GM19395 (cell line): ENCODE results near the gene MCM9.
"Not testable (repeated sequence)": the region's sequence is repeated elsewhere in the genome, so short reads cannot be mapped to it uniquely, and the experiment has no call there.

Experiments used
- ATAC-seq: cut with Tn5 transposase; IDR thresholded peaks from one replicate; pipeline ENCODE4 v1.9.1; 2021; ENCODE audit warnings: mild to moderate bottlenecking, moderate library complexity; ENCODE audit not compliant: unreplicated experiment

MCM9 gene

GRCh38 chr6:118775381-118775780, 159.6 kb downstream of the MCM9 start:
- no peak for ATAC-seq

DNA sequence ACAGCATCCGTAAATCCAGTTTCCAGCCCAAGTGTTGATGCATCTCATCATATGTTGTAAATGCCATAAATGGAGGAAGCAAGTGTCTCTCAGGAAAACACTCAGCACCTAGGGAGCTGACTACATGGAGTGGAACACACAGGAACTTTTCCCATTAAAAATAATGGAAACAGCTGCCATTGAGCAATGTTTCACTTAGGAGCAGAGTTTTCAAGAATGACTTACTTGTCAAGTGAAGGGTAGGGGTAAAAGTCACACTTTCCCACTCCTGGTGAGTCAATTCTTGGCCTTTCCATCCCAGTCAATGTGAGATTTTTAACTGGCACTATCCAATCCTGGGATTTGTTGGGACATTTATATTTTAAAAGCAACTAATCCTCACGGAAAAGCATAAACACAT, 160.4 kb downstream of the MCM9 start:
- no peak for ATAC-seq

- ATAC-seq = no peak
Observed at GRCh38 chr6:118772886-118773285, 162.1 kb downstream of the MCM9 start.

GRCh38 chr6:118771253-118771652, 163.7 kb downstream of the MCM9 start:
- ATAC-seq = no peak

DNA sequence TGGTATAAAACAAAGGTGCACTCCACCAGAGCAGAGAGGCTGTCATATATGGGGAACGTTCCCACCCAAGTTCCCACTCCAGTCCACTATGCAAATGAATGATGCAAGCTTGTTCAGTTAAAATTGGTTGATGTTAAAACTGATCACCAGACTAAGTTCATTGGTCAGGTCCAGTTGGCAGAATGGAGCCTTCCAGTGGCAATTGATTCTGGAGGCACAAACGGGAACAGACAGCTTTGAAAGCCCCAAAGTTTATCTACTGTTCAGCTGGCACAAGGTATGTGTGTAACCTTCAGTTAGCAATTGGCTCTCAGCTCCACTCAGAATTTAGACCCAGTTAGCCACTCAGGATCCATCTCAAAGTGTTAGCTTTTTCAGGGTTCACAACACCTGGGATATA, 164.1 kb downstream of the MCM9 start:
- no peak for ATAC-seq

DNA sequence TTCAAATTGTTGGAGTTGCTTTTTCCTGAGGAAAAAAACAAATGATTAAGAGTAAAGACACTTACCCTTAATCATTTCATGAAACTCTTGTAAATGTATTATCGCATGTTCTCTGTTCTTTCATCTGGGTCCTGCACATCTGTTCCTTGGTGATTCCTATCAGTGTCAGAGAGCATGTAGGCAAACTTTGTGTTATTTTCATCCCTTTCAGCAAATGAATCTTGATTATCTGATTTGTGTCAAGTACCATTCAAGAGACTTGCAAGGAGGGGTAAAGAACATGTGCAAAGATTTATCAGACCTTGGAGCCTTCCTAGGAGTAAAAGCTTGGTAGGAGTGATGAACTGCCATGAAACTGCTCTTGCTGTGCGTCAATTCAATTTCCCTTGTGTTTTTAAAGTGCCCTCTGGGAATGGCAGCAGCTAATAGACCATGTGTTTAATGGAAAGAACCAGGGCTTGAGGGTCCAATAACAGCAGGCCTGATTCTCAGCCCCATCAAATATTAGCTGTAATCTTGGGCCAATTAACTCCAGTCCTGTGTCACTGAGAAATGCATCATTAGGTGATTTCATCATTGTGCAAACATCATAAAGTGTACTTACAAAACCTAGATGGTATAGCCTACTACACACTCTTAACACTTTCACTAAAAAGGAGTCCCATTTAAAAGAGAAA, 164.7 kb downstream of the MCM9 start:
- no peak for ATAC-seq

- peak; percentile 85 for ATAC-seq
Observed at GRCh38 chr6:118768904-118769325, 166.0 kb downstream of the MCM9 start.

DNA sequence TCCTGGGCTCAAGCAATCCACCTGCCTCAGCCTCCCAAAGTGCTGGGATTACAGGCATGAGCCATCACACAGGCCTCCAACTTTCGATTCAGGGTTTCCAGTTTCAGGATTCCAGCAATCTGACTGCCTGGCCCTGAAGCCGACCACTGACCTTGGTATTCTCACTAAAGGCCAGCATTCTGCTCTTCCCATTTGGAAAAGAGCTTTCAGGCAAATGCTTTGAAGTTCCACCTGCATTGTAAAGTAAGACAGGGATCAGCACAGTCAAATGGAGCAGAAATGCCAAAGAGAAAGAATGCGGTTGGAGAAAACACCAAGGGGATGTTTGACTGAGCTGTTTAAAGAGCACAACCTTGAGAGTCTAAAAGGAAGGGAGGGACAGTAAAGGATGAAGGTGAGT, 166.5 kb downstream of the MCM9 start:
- ATAC-seq = no peak

- not testable (repeated sequence) for ATAC-seq
Observed at GRCh38 chr6:118765316-118765715, 169.6 kb downstream of the MCM9 start.

- no peak for ATAC-seq
Observed at GRCh38 chr6:118764766-118765165, 170.2 kb downstream of the MCM9 start.
